Left colon (tissue), 2 donors: ENCODE results near the gene HABP4. TPM values are rescaled to one million over a fixed set of nuclear protein-coding genes. Genes with fewer than 3 reads are reported as not detected.

Experiments
- ATAC-seq: fragments of 200-7000 bp; cut with Tn5 transposase; one replicate; pipeline ENCODE4 v1.9.1; 2020; ENCODE audit warnings: mild to moderate bottlenecking, moderate library complexity
- DNase-seq, 2 donors: peaks; one replicate each; pipeline ENCODE4 v3.0.0-alpha.2; 2020
- intact Hi-C, 2 donors: fragments of 100-400 bp; cut with DNase I in 1 of 2; cut with micrococcal nuclease in 1 of 2; formaldehyde crosslinking; loops; one replicate each; pipeline versions ENCODE4 v1.11.2 to v1.14.0; 2022; cut with DNase I, micrococcal nuclease
- total RNA-seq, 2 donors: library from RNA; stranded (reverse); fragmentation: NEBNext Ultra II Directional; extraction: Animal tissue kit (Norgen Biotek cat#: 25700); gene quantifications; one replicate each; pipeline ENCODE4 v1.2.1, GENCODE V29; 2021
- donor health status: DM: no; HTN: no; CAD: no.
- donor health status: DM: yes; HTN: yes; CAD: no.

Gene HABP4
- total RNA-seq, 2 donors from 2014 or later = 2.0 to 4.3 TPM

DNA sequence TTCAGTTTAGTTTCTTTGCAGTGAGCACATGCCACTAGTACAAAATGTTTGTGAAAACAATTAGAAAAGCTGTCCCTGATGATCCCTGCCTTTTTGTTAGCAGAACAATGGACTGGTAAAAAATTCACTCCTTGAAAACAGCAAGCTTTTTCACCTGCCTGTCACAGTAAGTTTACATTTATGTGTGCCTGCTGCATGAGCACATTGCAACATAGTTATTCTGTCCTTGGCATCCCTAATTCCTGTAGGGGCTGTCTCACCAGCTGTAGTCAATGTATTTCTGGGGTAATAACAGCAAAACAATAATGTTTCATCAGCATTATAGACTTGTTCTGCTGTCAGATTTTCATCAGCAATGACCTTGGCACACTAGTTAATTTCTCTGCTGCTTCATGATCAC lies 20.2 kb upstream of the HABP4 start:
- intact Hi-C loops = no loop called here
- no peak for ATAC-seq
- DNase-seq = no peak

DNA sequence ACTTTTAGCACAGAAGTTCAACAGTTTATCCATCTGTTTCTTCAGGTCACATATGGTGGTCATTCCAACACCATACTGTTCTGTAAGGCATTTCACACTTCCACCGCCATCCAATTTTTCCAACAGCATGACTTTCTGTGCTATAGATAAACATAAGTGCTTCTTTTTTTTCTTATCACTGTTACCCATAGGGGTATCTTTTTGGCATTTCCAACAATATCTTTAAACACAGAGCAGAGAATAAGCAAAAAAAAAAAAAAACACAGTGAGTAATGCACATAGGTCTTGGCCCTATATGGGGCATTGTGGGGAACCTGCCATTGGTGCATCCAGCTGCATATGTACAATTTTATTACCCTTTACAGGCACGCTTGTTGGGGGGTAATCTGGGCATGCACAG lies 19.6 kb upstream of the HABP4 start:
- ATAC-seq = no peak
- intact Hi-C loops = no loop called here
- no peak for DNase-seq

- DNase-seq = no peak
- no peak for ATAC-seq
- intact Hi-C loops = no loop called here
Observed at GRCh38 chr9:96435345-96435744, 14.6 kb upstream of the HABP4 start.

GRCh38 chr9:96436063-96436455 lies 13.9 kb upstream of the HABP4 start:
- DNase-seq (no peak), ATAC-seq (no peak)
- intact Hi-C loops = no loop called here

DNA sequence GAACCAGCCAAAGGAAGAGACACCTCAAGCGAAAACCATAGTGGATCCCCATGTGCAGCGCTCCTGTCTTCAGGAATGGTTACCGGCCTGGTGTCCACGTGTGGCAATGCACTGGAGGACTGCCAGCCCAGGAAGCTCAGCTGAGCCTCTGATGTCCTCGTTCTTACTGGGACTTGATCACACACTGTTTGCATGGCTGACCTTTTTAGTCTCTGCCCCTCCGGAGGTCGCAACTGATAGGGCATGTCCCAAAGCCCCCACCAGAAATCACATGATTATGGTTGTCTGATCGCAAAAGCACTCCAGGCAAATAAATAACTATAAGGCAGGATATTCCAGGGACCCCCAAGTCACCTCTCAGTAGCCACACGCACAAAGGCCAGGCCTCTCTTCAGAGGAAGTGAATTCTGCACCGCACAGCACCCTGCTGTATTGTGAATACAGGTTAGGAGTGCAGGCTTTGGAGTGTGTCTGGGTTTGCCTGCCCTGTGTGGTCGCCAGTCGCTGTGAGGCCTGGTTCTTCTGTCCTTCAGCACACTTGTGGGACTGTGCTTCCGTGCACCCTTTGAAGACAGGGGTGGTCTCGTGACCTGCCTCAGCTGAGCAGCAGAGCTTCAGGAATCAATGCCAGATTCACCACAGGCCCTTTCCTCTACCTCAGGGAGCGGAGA lies 13.4 kb upstream of the HABP4 start:
- ATAC-seq (no peak), DNase-seq (no peak)
- intact Hi-C loops = no loop called here

- ATAC-seq = no peak
- no peak for DNase-seq
- intact Hi-C loops = no loop called here
Observed at GRCh38 chr9:96437454-96437853, 12.5 kb upstream of the HABP4 start.

GRCh38 chr9:96440671-96441199 lies 9.2 kb upstream of the HABP4 start:
- DNase-seq = no peak
- peak; percentile 54 for ATAC-seq
- intact Hi-C loops = loop anchor here in 1 of 2 donors (10.0 kb wide), 1 partner anchor 224 kb away; no protein-coding TSS in a partner anchor

DNA sequence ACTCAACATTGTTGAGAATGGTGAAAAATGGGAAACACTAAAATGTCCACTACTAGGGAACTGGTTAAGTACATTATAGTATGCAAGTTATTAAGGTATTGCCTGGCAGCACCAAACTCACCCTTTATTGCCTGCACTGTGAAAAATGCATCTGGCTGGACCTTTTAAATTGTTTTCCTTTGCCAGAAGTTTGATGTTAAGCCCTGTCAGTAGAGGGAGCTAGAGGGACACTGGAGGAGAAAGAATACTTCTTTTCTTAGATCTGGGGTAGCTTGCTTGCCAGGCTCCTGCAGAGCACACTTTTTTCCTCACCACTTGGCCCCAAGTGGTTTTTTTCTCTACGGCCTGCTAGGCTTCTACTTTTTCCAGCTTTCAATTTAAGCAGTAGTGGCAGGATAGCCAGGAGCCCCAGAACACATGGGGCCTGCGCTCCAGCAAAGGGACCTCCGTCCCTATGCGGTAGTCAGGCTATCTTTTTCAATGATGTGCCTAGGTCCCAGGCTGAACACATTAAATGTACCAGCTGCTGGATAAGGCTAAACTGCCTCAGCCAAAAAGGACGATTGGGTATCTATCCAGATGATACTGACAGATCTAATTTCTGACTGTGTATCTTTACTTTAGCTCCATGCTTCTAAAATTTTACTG lies 8.0 kb upstream of the HABP4 start:
- ATAC-seq = peak; percentile 59
- DNase-seq = no peak
- intact Hi-C loops = loop anchor here in 1 of 2 donors (10.0 kb wide), 1 partner anchor 223 kb away; no protein-coding TSS in a partner anchor

DNA sequence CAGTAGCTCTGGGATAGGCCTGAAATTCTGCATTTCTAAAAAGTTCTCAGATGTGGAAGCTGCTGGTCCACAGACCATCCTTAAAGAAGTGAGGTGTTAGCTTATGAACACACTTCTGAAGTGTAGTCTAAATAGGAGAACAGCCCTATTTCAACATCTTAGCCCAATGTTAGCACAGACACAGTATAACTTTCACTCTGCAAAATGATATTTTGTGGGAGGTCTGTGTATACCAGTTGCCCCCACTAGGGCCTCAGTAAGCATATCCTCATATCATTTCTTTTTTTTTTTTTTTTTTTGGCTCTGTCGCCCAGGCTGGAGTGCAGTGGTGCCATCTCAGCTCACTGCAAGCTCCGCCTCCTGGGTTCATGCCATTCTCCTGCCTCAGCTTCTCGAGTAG lies 7.5 kb upstream of the HABP4 start:
- intact Hi-C loops = loop anchor here in 1 of 2 donors (10.0 kb wide), 1 partner anchor 222 kb away; no protein-coding TSS in a partner anchor
- no peak for DNase-seq
- ATAC-seq = no peak

DNA sequence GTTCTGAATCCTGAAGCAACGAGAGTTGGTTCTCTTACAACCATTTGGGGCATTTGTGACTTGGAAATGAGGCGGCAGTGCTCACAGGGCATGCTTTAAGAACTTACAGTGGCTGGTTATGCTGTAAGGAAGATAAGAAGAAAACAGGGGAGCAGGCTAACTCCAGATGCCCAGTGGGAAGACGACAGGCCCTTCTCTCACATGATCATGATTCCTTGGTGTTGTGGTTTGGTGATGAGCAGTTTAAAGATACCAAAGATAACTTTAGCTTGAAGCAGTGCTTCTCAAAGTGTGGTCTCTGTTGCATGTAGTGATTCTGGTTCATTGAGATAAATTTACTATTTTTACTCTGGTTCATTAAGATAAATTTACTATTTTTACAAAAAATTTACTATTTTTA lies 2.6 kb upstream of the HABP4 start:
- ATAC-seq (no peak), DNase-seq (no peak)
- intact Hi-C loops = loop anchor here in 1 of 2 donors (10.0 kb wide), 1 partner anchor 217 kb away; no protein-coding TSS in a partner anchor

- intact Hi-C loops = loop anchor here in 1 of 2 donors (10.0 kb wide), 1 partner anchor 216 kb away; no protein-coding TSS in a partner anchor
- ATAC-seq = no peak
- no peak for DNase-seq
Observed at GRCh38 chr9:96448546-96449170, 1.3 kb upstream of the HABP4 start.

- ATAC-seq (peak; percentile 26), DNase-seq (no peak)
- intact Hi-C loops = loop anchor here in 1 of 2 donors (10.0 kb wide), 1 partner anchor 215 kb away; no protein-coding TSS in a partner anchor
Observed at GRCh38 chr9:96449523-96449844, 485 bp upstream of the HABP4 start.

DNA sequence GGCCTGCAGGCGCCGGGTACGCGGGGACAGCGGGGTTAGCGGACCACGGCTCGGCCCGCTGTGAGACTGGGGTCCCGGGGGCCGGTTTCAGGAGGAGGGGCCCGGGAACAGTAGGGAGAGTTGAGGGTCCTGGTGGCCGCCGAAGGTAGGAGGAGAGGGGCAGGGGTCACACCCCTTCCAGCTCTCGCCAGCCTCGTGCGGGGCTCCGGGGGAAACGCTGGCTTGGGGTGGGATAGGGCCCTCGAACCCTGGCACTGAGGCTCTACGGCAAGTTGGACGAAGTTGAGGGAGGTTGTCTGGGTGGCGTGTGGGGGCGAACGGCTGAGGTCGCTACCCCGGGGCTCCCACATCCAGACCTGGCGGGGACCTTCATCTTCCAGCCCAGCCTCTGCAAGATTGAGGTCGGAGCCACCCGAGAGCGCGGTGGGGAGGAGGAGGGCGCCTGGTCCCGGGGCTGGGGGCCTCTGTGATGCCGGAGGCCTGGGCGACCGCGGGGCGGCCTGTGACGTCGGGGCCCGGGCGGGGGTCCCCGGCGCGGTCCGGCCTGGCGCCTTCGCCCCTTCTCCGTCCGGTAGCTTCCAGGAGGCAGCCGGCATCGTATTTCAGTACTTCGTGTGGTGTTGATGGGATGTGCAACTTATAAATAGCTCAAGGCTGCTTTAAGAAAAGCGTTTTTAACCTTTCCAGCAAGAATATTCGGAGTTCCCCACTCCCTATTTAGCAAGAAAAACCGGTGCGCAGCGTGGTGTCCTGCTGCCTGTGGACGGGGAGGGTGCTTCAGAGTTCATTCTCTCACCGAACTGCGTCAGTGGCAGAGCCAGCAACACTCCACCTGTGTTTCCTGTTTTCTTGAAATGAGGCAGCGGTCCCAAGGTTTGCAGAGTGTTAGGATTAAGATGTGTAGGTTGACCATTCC lies 902 bp downstream of the HABP4 start:
- peak in 1 of 2 donors; percentile 45 for DNase-seq
- intact Hi-C loops = no loop called here
- ATAC-seq = no peak

- ATAC-seq = no peak
- no peak for DNase-seq
- intact Hi-C loops = no loop called here
Observed at GRCh38 chr9:96453625-96454024, 3.7 kb downstream of the HABP4 start.

- no peak for ATAC-seq
- intact Hi-C loops = no loop called here
- DNase-seq = no peak
Observed at GRCh38 chr9:96457266-96457665, 7.3 kb downstream of the HABP4 start.

GRCh38 chr9:96458226-96458625 lies 8.3 kb downstream of the HABP4 start:
- intact Hi-C loops = no loop called here

DNA sequence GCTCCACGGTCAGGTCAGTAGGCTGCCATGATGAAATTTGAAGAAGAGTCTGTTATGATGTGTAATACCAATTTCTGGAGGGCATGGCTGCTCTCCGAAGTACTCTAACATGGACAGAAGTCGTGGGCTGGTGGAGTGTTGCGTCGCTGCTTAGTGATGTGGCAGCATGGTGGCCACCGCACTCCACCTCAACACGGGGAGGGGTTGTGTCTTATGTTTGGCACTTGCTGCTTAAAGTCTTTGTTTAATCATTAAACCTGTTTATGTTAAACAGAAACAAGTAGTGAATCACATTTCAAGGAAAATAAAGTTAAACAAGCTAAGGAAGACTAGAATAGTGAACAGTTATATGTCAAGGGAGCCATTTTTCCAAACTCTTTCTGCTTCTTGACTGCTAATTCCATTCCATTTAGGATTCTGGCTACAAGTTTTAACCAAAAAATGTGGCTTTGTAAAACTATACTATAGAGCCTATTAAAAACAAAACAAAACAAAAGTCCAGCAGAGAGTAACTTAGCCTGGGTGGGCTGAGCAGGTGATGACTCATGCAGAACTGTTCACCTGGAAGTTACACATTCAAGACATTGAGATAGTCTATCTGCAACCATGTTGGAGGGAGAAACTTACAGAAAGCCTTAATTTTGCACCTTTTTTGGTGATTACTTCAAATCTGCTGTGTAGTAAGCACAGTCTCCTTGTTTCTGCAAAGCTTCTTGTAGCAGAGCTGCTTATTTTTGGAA lies 9.5 kb downstream of the HABP4 start:
- ATAC-seq = no peak
- DNase-seq = no peak
- intact Hi-C loops = no loop called here

More at GRCh38 chr9:96458226-96458625, 8.3 kb downstream of the HABP4 start:
- ATAC-seq = no peak
- no peak for DNase-seq

DNA sequence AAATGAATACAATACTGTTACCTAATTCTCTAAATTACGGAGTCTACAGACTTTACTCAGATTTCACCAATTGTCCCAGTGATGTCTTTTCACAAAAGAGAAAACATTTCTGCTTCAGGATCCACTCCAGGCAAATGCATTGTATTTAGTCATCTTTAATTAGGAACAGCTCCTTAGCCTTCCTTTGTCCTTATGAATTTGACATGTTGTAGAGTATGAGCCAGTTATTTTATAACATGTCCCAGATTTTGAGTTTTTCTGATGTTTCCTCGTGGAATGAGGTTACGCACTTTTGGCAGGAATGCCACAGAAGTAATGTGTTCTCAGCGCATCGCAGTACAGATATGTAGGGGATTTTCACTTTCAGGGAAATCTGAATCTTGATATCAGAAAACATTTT lies 10.5 kb downstream of the HABP4 start:
- ATAC-seq = no peak
- intact Hi-C loops = no loop called here
- no peak for DNase-seq
